NCI-H345 (cell line): ENCODE measurements around the gene WDR31.
"Not testable (repeated sequence)": the region's sequence is repeated elsewhere in the genome, so short reads cannot be mapped to it uniquely, and the experiment has no call there.

Source experiments
- DNase-seq: peaks from one replicate; lab custom pipeline; 2025; lab: John Stamatoyannopoulos, UW

WDR31 gene

DNA sequence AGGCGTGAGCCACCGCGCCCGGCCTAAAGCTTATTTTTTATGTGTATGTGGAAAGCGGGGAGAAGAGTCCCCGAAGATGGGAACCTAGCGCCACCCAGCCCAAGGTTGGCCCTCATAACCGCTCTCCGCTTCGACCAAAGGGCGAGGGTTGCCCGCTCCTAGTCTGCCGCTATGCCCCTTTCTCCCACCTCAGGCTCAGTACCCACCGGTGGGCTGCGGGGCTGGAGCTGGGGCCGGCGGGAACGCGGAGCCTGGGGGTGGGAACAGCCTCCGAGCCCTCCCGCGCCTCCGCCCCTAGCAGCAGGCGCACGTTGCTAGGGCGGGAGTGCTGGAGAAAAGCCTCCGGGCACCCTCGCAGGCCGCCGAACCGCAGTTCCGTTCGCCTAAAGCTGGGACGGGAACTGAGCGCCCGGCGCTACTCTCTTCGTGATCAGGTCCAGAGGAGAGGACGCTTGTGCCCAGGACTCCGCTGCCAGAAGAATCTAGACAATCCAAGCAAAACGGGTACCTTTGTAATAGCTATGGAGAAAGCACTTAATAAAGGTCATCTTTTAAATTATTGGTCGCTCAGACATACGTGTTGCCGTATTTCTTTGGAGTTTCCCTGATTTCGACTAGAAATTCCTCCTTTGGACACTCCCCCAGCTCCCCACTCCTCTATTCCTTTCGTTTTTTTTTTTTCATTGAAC, at the start of gene WDR31:
TSS of gene WDR31 (minus strand) at position 265 of the 689 bp plus-strand sequence. CDS start 8,253 bp downstream, outside the sequence.
- peak; percentile 91 for DNase-seq

GRCh38 chr9:113389451-113389850, 49.4 kb upstream of the WDR31 start:
- no peak for DNase-seq

- no peak for DNase-seq
Observed at GRCh38 chr9:113388833-113389232, 48.8 kb upstream of the WDR31 start.

- DNase-seq = no peak
Observed at GRCh38 chr9:113387560-113388230, 47.6 kb upstream of the WDR31 start.

DNA sequence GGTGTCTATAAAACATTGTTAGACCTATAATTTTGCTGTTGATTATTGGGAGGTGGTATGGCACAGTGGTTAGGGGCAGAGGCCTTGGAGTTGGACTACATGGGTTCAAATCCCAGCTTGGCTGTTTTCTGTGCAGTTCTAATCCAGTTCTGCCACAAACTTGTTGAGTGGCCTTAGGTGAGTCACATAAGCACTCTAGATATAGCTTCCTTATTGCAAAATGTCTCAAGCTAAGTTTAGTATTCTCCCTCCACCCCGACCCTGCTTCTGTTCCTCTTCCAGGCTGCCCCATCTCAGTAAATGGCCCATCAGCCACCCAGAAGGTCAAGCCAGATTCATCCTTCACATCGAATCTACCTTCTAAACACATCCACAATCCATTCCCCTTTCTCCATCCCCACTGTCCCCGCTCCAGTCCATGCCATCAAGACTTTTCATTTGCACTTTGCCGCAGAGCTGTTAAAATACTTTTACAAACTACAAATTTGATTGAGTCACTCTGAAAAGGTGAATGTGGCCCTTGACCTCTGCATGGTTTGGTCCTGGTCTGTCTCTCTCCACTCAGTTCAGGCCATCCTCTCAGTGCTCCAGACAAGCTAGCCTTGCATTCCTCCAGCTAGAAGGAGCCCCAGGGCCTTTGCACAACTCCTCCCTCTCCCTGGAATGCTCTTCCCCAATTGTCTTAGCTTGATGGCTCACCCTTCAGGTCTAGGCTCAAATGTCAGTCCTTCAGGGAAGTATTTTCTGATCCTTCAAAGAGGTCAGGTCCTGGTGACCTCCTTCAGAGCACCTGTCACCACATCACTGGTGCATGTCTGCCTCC, 46.7 kb upstream of the WDR31 start:
- no peak for DNase-seq

DNA sequence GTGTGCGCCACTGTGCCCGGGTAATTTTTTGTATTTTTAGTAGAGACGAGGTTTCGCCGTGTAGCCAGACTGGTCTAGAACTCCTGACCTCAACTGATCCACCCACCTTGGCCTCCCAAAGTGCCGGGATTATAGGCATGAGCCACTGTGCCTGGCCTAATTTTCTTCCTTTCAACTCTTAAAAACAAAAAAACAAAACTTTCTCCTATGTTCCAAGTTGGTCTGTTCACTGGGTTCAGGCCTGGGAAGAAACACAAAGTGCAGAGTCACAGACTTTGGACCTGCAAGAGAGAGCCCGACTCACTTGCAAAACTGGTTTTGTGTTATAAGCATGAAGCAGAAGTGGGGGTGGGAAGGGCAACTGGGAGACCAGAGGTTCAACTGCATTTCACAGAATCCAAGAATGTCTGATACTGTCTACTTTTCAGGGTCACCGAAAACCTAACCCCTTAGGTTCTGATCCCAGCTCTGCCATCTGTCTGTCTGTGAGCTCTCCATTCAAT, 41.9 kb upstream of the WDR31 start:
- no peak for DNase-seq

GRCh38 chr9:113381441-113381840, 41.4 kb upstream of the WDR31 start:
- not testable (repeated sequence) for DNase-seq

DNA sequence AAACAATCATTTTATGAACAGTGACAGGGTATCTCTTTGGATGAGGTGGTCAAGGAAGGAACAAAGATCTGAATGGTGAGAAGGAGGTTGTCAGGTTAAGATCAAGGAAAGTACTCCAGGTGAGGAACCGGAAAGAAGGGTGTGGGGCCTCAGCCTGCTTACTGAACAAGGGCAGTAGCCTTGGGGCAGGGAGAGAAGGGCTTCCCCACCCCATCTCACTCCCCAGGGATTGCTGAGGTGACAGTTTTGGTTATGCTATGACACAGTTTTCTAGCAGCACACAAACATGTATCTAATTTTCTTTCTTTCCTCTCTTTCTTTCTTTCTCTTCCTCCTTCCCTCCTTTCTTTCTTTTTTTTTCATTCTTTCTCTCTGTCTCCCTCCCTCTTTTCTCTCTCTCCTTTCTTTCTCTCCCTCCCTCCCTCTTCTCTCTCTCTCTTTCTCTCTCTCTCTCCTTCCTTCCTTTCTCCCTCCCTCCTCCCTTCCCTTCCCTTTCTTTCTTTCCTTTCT, 40.8 kb upstream of the WDR31 start:
- DNase-seq = peak; percentile 51

- not testable (repeated sequence) for DNase-seq
Observed at GRCh38 chr9:113379829-113380210, 39.7 kb upstream of the WDR31 start.

DNA sequence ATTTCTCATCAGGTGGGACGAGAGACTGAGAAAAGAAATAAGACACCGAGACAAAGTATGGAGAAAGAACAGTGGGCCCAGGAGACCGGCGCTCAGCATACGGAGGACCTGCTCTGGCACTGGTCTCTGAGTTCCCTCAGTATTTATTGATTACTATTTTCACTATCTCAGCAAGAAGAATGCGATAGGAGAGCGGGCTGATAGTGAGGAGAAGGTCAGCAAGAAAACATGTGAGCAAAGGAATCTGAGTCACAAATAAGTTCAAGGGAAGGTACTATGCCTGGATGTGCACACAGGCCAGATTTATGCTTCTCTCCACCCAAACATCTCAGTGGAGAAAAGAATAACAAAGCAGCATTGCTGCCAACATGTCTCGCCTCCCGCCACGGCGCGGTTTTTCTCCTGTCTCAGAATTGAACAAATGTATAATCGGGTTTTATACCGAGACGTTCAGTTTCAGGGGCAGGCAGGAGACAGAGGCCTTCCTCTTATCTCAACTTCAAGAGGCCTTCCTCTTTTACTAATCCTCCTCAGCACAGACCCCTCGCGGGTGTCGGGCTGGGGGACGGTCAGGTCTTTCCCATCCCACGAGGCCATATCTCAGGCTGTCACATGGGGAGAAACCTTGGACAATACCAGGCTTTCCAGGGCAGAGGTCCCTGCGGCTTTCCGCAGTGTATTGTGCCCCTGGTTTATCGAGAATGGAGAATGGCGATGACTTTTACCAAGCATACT, 39.2 kb upstream of the WDR31 start:
- DNase-seq = not testable (repeated sequence)

- peak; percentile 87 for DNase-seq
Observed at GRCh38 chr9:113376634-113377567, 36.8 kb upstream of the WDR31 start, which contains the start of gene HDHD3. TSS of gene HDHD3 (minus strand) at chr9:113376986. CDS start at chr9:113374354, 2,632 bp downstream.

- no peak for DNase-seq
Observed at GRCh38 chr9:113375057-113376023, 35.3 kb upstream of the WDR31 start.

DNA sequence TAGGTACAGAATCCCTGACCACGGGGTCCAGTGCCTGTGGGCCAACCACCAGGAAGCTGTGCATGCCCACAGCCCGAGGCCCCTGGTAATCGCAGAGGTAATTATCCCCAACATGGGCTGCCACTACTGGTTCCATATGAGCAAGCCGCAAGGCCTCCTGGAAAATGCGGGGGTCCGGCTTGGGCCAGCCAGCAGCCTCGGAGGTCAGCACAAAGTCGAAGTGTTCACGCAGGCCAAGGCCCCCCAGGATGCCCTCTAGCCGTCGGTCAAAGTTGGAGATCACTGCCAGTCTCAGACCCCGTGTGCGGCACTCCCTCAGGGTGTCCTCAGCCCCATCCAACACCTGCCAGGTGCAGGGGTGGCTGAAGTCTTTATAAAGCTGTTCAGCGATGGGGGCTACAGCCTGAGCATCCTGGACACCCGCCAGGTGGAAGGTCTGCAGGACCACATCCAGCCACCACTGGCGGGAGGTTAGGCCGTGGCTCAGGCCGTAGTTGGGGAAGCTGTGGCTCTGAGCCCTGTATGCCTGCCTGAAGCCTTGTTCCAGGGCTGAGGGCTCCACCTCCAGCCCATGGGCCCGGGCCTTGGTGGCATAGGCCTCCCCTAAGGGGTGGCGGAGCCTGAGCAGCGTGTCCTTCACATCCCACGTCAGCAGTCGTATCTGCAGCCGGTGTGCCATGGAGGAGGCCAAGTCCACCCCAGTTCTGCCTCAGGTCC, 33.8 kb upstream of the WDR31 start:
- no peak for DNase-seq

DNA sequence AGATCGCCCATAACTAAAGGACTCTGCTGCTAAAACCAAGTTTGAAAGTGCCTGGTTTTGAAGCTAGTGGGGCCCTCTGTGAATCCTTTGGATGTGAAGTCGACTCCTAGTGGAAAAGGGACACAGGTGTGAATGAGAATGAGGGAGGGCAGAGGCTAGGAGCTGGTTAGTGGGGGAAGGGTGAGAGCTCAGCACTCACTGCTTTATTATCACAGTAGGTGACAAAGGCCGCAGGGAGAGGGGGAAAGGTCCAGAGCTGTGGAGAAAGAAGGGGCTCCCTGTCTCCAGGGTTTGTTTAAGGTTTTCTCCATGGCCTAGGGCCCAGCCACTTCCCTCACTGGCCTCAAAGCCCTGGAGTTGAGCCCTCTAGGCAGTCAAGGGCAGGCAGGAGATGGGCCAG, 33.2 kb upstream of the WDR31 start:
- DNase-seq = no peak

DNA sequence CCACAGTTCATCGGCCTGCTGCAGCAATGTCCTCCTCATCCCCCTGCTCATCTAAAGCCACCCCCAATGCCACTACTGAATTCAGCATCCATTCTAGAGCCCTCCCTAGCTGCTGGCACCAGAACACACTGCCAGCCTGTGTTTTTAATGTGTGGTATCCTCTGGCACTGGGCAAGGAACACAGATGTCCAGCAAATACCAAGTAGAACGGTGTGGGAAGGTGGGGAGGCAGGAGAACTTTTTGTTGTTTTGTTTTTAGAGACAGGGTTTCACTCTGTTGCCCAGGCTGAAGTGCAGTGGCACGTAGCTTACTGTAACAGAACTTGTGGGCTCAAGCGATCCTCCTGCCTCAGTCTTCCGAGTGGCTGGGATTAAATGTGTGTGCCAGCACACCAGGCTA, 32.0 kb upstream of the WDR31 start:
- no peak for DNase-seq

DNA sequence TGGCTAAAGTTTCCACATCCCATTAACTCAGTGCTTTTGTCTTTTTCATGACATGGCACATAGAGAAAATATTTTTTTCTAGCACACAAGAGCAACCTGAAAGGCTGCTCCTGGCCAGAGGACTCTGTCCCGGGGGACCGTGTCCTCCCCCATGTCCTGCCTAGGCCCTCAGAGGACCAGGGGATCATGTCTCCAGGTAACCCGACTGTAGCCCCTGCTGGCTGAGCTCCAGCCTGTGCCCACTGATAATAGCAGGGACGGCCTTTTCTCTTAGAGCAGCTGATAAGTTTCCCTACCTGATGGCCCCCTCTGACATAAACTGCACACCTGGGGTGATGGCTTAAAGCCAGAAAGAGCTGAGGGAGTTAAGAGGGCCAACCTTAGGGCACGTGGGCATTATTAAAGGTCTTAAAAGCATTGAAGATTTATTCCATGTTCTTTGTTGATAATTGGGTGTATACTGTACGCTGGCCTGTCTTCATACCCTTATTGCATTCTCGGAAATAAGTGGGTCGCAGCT, 30.8 kb upstream of the WDR31 start:
- DNase-seq = peak; percentile 55

GRCh38 chr9:113369855-113370140, 29.7 kb upstream of the WDR31 start:
- no peak for DNase-seq
